GM12878 (cell line): ENCODE results near the gene RAF1. TPM values are rescaled to one million over a fixed set of nuclear protein-coding genes. Genes with fewer than 3 reads are reported as not detected.

ENCODE experiments used
- ATAC-seq: fragments of 200-7000 bp; cut with Tn5 transposase; 3 replicates; pipeline ENCODE4 v1.9.1; 2020; ENCODE audit warnings: mild to moderate bottlenecking, moderate library complexity
- BruUV-seq: library from RNA; stranded (reverse); fragments of 400-500 nt; replicated peaks from 2 replicates; lab custom pipeline; 2021; lab: Mats Ljungman, UMichigan
- CTCF ChIA-PET: fragments of 300-600 bp; sonication (Branson Sonifier 250); formaldehyde crosslinking; extraction: SDS; loops from one replicate; lab custom pipeline; 2021; ENCODE audit warnings: inconsistent platforms; lab: Yijun Ruan, JAX
- POLR2A ChIA-PET: fragments of 350-600 bp; formaldehyde crosslinking; extraction: SDS; loops from one replicate; lab custom pipeline; 2021; ENCODE audit warnings: inconsistent platforms; lab: Charles Lee
- RAD21 ChIA-PET: fragments of 300-600 bp; sonication (Branson Sonifier 250); formaldehyde crosslinking; loops from one replicate; lab custom pipeline; 2023; ENCODE audit warnings: antibody characterized with exemption; ENCODE audit not compliant: unreplicated experiment; lab: Charles Lee
- SMC1A ChIA-PET: fragments of 300-600 bp; sonication (Branson Sonifier 250); formaldehyde crosslinking; loops from one replicate; lab custom pipeline; 2023; ENCODE audit not compliant: unreplicated experiment, uncharacterized antibody; lab: Charles Lee
- DNase-seq: peaks from one replicate; pipeline ENCODE4 v3.0.0-alpha.2; 2011; ENCODE audit warnings: low read depth, low spot score
- FAIRE-seq: peaks from 3 replicates; lab custom pipeline; 2011; peaks lifted over from hg19 to GRCh38; lab: Jason Lieb, UNC
- H2AFZ ChIP-seq: 2 replicates; pipeline ENCODE4 v1.6.0; 2011; ENCODE audit warnings: low read depth, low read length, control low read depth; ENCODE audit not compliant: control insufficient read depth
- H3K27ac ChIP-seq: 2 replicates; pipeline ENCODE4 v1.5.1; 2011; ENCODE audit warnings: control low read depth; ENCODE audit not compliant: control insufficient read depth, insufficient read depth
- H3K27me3 ChIP-seq, 2 experiments: replicated peaks in 1 of 2; 2 replicates each; pipeline versions ENCODE4 v1.6.0 to v1.6.1; 2011; ENCODE audit warnings: low read length in 1 of 2; ENCODE audit not compliant: control insufficient read depth in 2 of 2, insufficient read depth in 2 of 2
- H3K36me3 ChIP-seq, 2 experiments: 2 replicates each; pipeline ENCODE4 v1.5.1; 2011; ENCODE audit warnings: low read length in 1 of 2; ENCODE audit not compliant: control insufficient read depth in 2 of 2, insufficient read depth in 2 of 2
- H3K4me1 ChIP-seq: 2 replicates; pipeline ENCODE4 v1.6.1; 2011; ENCODE audit warnings: mild to moderate bottlenecking, low read length, moderate library complexity, mixed read lengths; ENCODE audit not compliant: control insufficient read depth, insufficient read depth
- H3K4me2 ChIP-seq: 2 replicates; pipeline ENCODE4 v1.6.0; 2011; ENCODE audit warnings: control low read depth; ENCODE audit not compliant: control insufficient read depth, insufficient read depth
- H3K4me3 ChIP-seq: fragments of 200-600 bp; sonication (generic); 2 replicates; pipeline ENCODE4 v1.5.1; 2016
- H3K79me2 ChIP-seq: 2 replicates; pipeline ENCODE4 v1.6.0; 2011; ENCODE audit warnings: low read length; ENCODE audit not compliant: control insufficient read depth, insufficient read depth
- H3K9ac ChIP-seq: 2 replicates; pipeline ENCODE4 v1.8.0; 2011; ENCODE audit warnings: low read length, control low read depth, mixed read lengths; ENCODE audit not compliant: control insufficient read depth, insufficient read depth
- H3K9me3 ChIP-seq: replicated peaks from 3 replicates; pipeline ENCODE4 v1.5.1; 2011; ENCODE audit warnings: mild to moderate bottlenecking, low read length; ENCODE audit not compliant: control insufficient read depth, insufficient read depth
- H4K20me1 ChIP-seq: 2 replicates; pipeline ENCODE4 v1.6.0; 2011; ENCODE audit not compliant: control insufficient read depth, insufficient read depth
- CEBPB ChIP-seq, 2 experiments: fragments of 150-350 bp in 1 of 2; IDR thresholded peaks; 2 replicates each; pipeline ENCODE4 v1.6.1; 2012 to 2014; ENCODE audit warnings: low read depth in 2 of 2, low read length in 2 of 2, borderline replicate concordance in 1 of 2, inconsistent platforms in 1 of 2
- CUX1 ChIP-seq: IDR thresholded peaks from 2 replicates; pipeline ENCODE4 v1.6.1; 2012; ENCODE audit warnings: improper control_type of control experiment, low read depth, low read length; ENCODE audit not compliant: insufficient replicate concordance
- HCFC1 ChIP-seq: fragments of 150-350 bp; IDR thresholded peaks from 2 replicates; pipeline ENCODE4 v1.6.1; 2014; ENCODE audit warnings: low read length
- HDAC6 ChIP-seq: fragments of 200-600 bp; sonication (generic); IDR thresholded peaks from one replicate; pipeline ENCODE4 v1.8.0; 2017; ENCODE audit warnings: antibody characterized with exemption; ENCODE audit not compliant: unreplicated experiment
- IRF5 ChIP-seq: fragments of 450-650 bp; IDR thresholded peaks from 2 replicates; pipeline ENCODE4 v1.6.1; 2017; ENCODE audit warnings: borderline replicate concordance
- JUND ChIP-seq: IDR thresholded peaks from 2 replicates; pipeline ENCODE4 v1.6.1; 2012; ENCODE audit warnings: low read depth, mild to moderate bottlenecking, low read length, improper control_type of control experiment, moderate library complexity
- MEF2A ChIP-seq: IDR thresholded peaks from 2 replicates; pipeline ENCODE4 v1.6.1; 2011; ENCODE audit warnings: low read depth, mild to moderate bottlenecking, low read length, moderate library complexity; ENCODE audit not compliant: insufficient read depth
- MEF2B ChIP-seq: fragments of 450-650 bp; IDR thresholded peaks from 2 replicates; pipeline ENCODE4 v1.6.1; 2018; ENCODE audit warnings: mild to moderate bottlenecking, moderate library complexity; ENCODE audit not compliant: partially characterized antibody, poor library complexity, severe bottlenecking
- MYB ChIP-seq: fragments of 150-350 bp; IDR thresholded peaks from 2 replicates; pipeline ENCODE4 v1.6.1; 2014; ENCODE audit warnings: mild to moderate bottlenecking, low read depth, low read length, borderline replicate concordance
- NFXL1 ChIP-seq: fragments of 450-650 bp; IDR thresholded peaks from 2 replicates; pipeline ENCODE4 v1.6.1; 2017; ENCODE audit warnings: antibody characterized with exemption, mild to moderate bottlenecking, borderline replicate concordance
- NKRF ChIP-seq: fragments of 450-650 bp; conservative IDR thresholded peaks from 2 replicates; pipeline ENCODE4 v1.6.1; 2017; ENCODE audit warnings: mild to moderate bottlenecking, moderate library complexity
- NR2F1 ChIP-seq: fragments of 450-650 bp; conservative IDR thresholded peaks from 2 replicates; pipeline ENCODE4 v1.6.1; 2017; ENCODE audit warnings: mild to moderate bottlenecking
- NRF1 ChIP-seq: conservative IDR thresholded peaks from 2 replicates; pipeline ENCODE4 v1.6.1; 2011; ENCODE audit warnings: mild to moderate bottlenecking, low read depth, low read length, improper control_type of control experiment
- RAD21 ChIP-seq: IDR thresholded peaks from 2 replicates; pipeline ENCODE4 v1.6.1; 2011; ENCODE audit warnings: mild to moderate bottlenecking, low read depth, low read length, moderate library complexity; ENCODE audit not compliant: insufficient read depth
- STAT1 ChIP-seq: fragments of 450-650 bp; conservative IDR thresholded peaks from 2 replicates; pipeline ENCODE4 v1.6.1; 2014; ENCODE audit warnings: antibody characterized with exemption, mild to moderate bottlenecking
- TAF1 ChIP-seq: IDR thresholded peaks from 2 replicates; pipeline ENCODE4 v1.6.1; 2011; ENCODE audit warnings: mild to moderate bottlenecking, low read depth, low read length, borderline replicate concordance
- WGBS: methylation state at CpG from one replicate; pipeline ENCODE4 v1.1.6; 2016; ENCODE audit warnings: low lambda C conversion rate; ENCODE audit not compliant: insufficient replicate concordance, insufficient coverage; ENCODE audit errors: missing lambda C conversion rate; 5-methylcytosine and 5-hydroxymethylcytosine counted together
- in situ Hi-C: fragments of 300-500 bp; cut with MboI; formaldehyde crosslinking; loops from 9 replicates; pipeline ENCODE4 v1.14.3; 2018; ENCODE audit warnings: mixed read lengths
- intact Hi-C: fragments of 100-400 bp; cut with micrococcal nuclease; formaldehyde crosslinking; loops from one replicate; pipeline ENCODE4 v1.14.2; 2022; ENCODE audit not compliant: unreplicated experiment
- polyA plus RNA-seq, 11 experiments: library from polyadenylated mRNA; depleted of rRNA in 4 of 11; unstranded in 6 of 11; stranded (reverse) in 5 of 11; fragments of >200 nt; fragmentation: Nextera tagmentation in 4 of 11; fragmentation: Illumina TruSeq in 1 of 11; extraction: Ambion mirVana in 4 of 11; extraction: Trizol in 1 of 11; gene quantifications; 1 replicate in 1 of 11; 2 replicates in 10 of 11; pipeline versions ENCODE4 v1.2.1 to v1.2.3, GENCODE V29; 2011 to 2016; ENCODE audit warnings: inconsistent platforms in 2 of 11, missing spikeins in 2 of 11, low read depth in 1 of 11
- total RNA-seq, 4 experiments: library from RNA; depleted of rRNA in 3 of 4; stranded (reverse); fragments of >200 nt in 3 of 4; fragmentation: Illumina TruSeq in 1 of 4; extraction: Trizol in 1 of 4; gene quantifications; 2 replicates each; pipeline versions ENCODE4 v1.2.1 to v1.2.3, GENCODE V29; 2013 to 2021

Gene RAF1
- total and polyA plus RNA-seq, 10 of the 15 experiments (the other 5 are each of a cell fraction or from before 2014, with no cell fraction given), result 20.4 to 151 (median 77.8) TPM

GRCh38 chr3:12643724-12644123, 20.2 kb downstream of the RAF1 start:
- no peak overlapping the region for H2AFZ ChIP-seq
- POLR2A ChIA-PET, result interaction anchor here (0.6 kb wide), 2 partner anchors 8 to 426 kb away, joined by 3 to 5 read pairs; no protein-coding TSS in a partner anchor
- no peak for DNase-seq
- CTCF ChIA-PET, result interaction anchor here (0.9 to 1.1 kb wide), 2 partner anchors 19 kb away, joined by 3 read pairs; no protein-coding TSS in a partner anchor
- in situ Hi-C loops (no loop called here), intact Hi-C loops (no loop called here)
- RAD21 ChIA-PET, result interaction anchor here (1.2 to 1.7 kb wide), 2 partner anchors 16 to 21 kb away, joined by 4 to 9 read pairs; partner anchors contain the start of gene RAF1
- no peak for ATAC-seq
- no peak overlapping the region for H3K9ac ChIP-seq
- peaks cover 0 to 3% of the 10 kb centered on the region in 2 experiments; a peak in 1 of 4 replicates for H3K36me3 ChIP-seq
- peaks cover 1% of the 10 kb centered on the region; the same call in 2 of the 3 replicates for H3K9me3 ChIP-seq
- no peak overlapping the region for H3K4me3 ChIP-seq
- FAIRE-seq, result no peak
- peaks cover 75% of the 10 kb centered on the region for H3K79me2 ChIP-seq
- H3K27ac ChIP-seq, result no peak overlapping the region
- H4K20me1 ChIP-seq, result no peaks in the 10 kb centered on the region
- H3K4me2 ChIP-seq, result peak overlapping the region; percentile 19; the same call in 1 of the 2 replicates
- SMC1A ChIA-PET, result interaction anchor here (1.1 to 10.1 kb wide), 2 partner anchors 12 to 18 kb away, joined by 4 to 140 read pairs; partner anchors contain the start of gene RAF1
- WGBS, result 0% methylated on average over 1 of the region's 1 CpG
- H3K27me3 ChIP-seq, result no peaks in the 10 kb centered on the region
- peaks cover 16% of the 10 kb centered on the region for H3K4me1 ChIP-seq
- BruUV-seq, result no TSS peak
- TF ChIP-seq HDAC6 (no peak), STAT1 (no peak), MYB (no peak), MEF2B (peak; percentile 74), NFXL1 (no peak), CEBPB (IDR thresholded peaks at IDR 0.05; ENCODE audit: borderline replicate concordance in 1 of 2, low read depth in 2 of 2, low read length in 2 of 2) (no peak), NRF1 (no peak), TAF1 (no peak), IRF5 (no peak), MEF2A (peak; percentile 92), CUX1 (no peak), NKRF (no peak), NR2F1 (no peak), HCFC1 (no peak), RAD21 (no peak), JUND (no peak)
